G401 (cell line): ENCODE measurements around the gene NR2F6. TPM values are rescaled to one million over a fixed set of nuclear protein-coding genes. Genes with fewer than 3 reads are reported as not detected.
"Not testable (repeated sequence)": the region's sequence is repeated elsewhere in the genome, so short reads cannot be mapped to it uniquely, and the experiment has no call there.

Source experiments
- DNase-seq: peaks from one replicate; pipeline ENCODE4 v3.0.0-alpha.2; 2015; ENCODE audit warnings: low spot score
- in situ Hi-C: cut with HindIII; loops from 2 replicates; pipeline ENCODE4 v1.10.0; 2016; ENCODE audit warnings: low sequenced_read_pairs, mixed read lengths
- total RNA-seq: library from RNA; depleted of rRNA; stranded (reverse); fragments of >200 nt; shearing (Covaris generic); gene quantifications from 2 replicates; pipeline ENCODE4 v1.2.3, GENCODE V29; 2014; rRNA removed

Gene NR2F6
- total RNA-seq: 232 and 271 TPM in 2 replicates

DNA sequence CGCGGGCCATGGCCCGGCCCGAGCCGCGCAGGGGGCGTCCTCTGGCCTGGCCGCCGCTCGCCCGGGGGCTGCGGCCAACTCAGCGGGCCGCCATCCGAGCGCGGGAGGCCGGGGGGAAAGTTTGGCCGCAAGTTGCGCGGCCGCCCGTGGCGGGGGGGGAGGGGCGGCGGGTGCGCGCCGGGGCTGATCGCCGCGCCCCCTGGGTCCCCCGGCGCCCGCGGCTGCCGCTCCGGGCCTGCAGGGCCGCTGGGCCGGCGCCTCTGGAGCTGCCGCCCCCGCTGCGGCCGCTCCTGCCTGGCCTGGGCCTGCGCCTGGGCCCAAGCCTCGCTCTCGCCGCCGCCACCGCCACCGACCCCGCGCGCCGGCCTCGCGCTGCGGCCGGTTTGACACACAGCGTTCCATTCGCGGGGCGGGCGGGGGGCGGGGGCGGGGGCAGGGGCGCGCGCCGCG lies at the start of gene NR2F6:
TSS of gene NR2F6 (minus strand) at position 385 of the 450 bp plus-strand sequence. CDS start 699 bp downstream, outside the sequence.
- in situ Hi-C loops: no loop called here
- DNase-seq: no peak

DNA sequence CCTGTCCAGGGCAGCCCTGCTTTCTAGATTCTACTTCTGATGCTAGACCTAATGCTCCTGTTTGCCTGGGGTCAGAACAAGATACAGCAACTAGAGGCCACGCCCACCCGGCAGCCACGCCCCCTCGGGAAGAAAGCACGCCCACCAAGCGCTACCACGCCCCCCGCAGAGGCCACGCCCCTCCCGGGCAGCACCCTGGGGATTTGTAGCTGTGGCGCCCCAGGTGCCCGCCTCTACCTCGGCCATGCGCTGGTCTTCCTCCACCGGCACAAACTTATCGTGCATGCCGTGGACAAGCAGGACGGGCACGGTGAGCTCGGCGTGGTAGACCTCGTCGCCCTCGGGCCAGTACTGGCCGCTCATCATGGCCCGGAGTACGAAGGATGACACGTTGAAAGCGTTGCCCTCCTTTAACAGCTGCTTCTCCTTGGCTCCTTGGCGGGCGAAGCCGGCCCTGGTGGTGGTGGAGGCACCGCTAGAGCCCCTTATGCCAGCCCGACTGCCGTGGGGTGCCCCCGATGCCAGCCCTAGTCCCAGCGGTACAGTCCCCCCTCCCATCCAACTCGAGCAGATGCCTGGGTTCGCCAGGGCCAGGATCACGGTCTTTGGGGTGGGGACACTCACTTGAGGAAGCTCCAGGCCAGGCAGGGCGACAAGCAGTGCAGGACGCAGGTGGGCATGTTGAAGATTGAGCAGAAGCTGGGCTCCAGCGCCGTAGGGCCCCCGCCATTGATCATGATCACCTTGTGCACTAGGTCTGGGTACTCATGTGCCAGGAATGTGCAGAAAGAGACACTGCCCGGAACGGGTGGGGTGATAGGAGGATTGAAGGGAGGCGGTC lies 48.6 kb upstream of the NR2F6 start:
- no peak for DNase-seq
- in situ Hi-C loops: no loop called here

DNA sequence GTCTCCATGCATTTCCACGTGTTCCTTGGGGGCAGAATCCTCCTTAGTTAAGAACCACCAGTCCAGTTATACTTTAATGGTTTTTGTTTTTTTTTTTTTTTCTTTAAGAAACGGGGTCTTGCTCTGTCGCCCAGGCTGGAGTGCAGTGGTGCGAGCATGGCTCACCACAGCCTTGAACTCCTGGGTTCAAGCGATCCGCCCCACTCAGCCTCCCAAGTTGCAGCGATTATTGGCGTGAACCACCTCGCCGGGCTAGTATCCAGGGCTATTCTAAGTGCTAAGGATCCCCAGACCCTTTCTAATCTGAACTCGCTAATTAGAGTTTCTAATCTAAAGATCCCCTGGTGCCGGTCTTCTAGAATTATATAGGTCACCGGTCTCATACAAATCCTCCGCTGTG lies 47.9 kb upstream of the NR2F6 start:
- DNase-seq: no peak
- in situ Hi-C loops: no loop called here

DNA sequence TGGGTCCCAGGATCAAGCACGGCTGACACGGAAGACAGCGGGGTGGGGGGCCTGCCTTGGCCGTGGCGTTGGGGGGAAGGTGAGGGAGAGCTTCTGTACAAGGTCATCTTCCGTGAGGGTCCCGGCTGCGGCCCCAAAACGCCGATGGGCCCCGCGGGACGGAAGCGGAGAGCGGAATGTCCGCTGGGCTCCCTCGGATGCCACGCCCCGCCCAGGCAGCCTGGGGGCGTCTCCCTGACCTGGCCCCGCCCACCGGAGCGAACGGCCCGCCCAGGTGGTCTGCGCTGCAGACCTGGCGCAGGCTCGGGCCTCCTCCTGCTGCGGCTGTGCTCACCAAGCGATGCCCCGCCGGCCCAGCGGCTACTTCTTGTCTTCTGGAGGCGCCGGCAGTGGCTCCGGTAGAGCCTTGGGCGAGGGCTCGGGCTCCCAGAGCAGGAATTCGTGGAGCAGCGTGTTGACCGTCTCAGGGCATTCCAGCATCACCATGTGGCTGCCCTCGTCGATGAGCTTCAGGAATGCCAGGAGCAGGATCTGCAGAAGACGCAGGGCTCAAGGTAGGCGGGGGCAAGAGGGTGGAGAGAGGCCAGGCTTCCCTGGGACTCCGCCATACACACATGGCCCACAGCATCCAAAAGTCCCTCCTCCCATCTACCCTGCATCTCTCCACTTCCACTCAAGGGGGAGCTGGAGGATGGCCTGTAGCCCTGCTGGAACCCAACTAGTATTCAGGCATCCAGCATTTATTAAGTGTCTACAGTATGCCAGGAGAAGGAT lies 46.8 kb upstream of the NR2F6 start:
- DNase-seq: peak; percentile 87
- in situ Hi-C loops: no loop called here

DNA sequence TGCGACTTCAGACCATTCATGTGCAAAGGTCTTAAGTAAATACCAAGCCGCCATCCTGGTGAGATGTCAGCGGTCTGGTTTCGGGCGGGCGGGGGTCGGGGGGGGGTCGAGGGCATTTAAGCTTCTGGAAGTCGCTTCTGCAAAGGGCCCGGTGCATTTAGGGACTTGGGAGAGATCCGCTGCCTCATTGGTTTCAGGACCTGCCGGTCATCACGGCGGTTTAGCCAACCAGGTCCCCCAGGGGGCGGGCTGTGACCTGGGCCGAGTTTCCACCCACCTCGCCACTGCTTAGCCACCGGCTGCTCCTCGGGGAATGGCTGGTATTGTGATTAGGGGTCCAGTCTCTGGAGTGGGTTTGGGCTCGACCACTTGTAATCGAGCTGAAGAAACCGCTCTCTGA lies 43.8 kb upstream of the NR2F6 start:
- in situ Hi-C loops: no loop called here
- DNase-seq: peak; percentile 60

DNA sequence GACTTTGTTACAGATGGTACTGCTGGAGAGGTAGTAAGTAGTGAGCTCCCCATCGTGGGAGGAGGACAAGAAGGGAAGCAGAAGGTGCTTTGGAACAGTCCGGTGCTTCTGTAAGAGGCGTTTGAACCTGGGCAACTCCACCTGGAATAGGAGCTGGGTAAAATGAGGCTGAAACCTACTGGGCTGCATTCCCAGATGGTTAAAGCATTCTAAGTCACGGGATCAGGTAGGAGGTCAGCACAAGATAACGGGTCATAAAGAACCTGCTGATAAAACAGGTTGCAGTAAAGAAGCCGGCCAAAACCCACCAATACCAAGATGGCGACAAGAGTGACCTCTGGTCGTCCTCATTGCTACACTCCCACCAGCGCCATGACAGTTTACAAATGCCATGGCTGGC lies 41.0 kb upstream of the NR2F6 start:
- no peak for DNase-seq
- in situ Hi-C loops: no loop called here

DNA sequence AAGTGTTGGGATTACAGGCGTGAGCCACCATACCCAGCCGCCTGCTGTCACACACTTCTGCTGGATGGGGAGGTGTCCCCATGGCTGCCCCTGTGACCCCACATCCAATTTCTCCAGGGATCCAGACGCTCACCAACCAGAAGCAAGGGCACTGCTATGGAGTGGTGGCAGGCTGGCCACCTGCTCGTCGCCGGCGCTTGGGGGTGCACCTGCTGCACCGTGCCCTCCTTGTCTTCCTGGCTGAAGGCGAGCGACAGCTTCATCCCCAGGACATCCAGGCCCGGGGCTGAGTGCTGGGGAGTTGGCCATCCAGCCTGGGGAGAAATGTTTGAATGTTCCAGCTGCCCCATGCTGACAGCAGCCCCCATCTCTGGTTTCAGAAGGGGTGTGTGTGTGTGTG lies 40.5 kb upstream of the NR2F6 start:
- in situ Hi-C loops: no loop called here
- no peak for DNase-seq

DNA sequence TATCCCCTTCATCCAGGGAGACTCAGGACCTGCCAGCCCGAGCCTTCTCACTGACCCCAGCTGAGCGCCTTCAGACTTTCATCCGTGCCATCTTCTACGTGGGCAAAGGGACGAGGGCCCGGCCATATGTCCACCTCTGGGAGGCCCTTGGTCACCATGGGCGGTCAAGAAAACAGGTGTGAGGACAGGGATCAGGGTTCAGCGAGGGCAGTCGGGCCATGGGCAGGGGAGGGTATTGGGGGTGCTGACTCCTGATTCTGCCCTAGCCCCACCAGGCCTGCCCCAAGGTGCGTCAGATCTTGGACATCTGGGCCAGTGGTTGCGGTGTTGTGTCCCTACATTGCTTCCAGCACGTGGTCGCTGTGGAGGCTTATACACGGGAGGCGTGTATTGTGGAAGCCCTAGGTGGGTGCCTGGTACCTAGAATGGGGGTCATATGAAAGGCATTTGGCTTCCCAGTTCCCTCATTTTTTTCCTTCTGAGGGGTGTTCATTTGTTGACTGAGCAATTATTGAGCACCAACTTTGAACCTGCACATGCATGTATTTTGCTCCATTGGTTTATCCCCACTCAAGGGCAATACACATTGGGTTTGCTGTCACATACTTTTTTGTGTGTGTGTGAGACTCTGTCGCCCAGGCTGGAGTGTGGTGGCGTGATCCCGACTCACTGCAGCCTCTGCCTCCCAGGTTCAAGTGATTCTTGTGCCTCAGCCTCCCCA lies 39.9 kb upstream of the NR2F6 start:
- DNase-seq: no peak
- in situ Hi-C loops: no loop called here

DNA sequence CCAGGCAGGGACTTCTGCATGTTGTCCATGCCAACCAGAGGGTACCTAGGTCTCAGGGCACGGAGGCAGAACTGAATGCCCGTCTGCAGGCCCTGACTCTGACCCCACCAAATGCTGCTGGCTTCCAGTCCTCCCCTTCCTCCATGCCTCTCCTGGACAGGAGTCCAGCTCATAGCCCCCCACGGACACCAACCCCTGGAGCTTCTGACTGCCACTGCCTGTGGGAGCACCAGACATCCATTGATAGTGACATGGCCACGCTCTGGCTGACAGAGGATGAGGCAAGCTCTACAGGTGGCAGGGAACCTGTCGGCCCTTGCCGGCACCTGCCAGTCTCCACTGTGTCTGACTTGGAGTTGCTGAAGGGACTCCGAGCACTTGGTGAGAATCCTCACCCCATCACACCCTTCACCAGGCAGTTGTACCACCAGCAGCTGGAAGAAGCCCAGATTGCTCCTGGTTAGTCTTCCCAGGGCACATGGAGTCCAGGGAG lies 37.8 kb upstream of the NR2F6 start:
- no peak for DNase-seq
- in situ Hi-C loops: no loop called here

DNA sequence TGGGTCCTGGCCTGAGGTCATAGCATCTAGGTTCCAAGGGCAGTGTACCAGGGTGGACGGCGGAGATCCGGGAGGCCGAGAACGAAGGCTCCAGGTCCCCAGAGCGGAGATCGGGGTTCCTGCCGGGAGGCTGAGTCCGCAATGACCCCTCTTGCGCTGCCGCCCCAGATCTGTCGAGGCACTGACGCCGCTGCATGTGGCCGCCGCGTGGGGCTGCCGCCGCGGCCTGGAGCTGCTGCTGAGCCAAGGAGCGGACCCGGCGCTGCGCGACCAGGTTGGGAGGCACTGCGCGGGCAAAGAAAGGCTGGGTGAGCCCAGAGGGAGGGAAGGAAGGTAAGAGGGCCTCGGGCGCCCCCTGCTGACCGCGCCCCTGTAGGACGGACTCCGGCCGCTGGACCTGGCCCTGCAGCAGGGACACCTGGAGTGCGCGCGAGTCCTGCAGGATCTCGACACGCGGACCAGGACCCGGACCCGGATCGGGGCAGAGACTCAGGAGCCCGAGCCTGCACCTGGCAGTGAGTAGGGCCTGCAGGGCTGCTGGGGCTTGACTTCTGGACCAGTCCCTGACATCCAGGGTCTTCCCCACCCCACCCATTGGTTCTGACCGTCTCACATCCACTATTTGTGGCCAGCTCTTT lies 36.9 kb upstream of the NR2F6 start:
- peak; percentile 79 for DNase-seq
- in situ Hi-C loops: no loop called here

DNA sequence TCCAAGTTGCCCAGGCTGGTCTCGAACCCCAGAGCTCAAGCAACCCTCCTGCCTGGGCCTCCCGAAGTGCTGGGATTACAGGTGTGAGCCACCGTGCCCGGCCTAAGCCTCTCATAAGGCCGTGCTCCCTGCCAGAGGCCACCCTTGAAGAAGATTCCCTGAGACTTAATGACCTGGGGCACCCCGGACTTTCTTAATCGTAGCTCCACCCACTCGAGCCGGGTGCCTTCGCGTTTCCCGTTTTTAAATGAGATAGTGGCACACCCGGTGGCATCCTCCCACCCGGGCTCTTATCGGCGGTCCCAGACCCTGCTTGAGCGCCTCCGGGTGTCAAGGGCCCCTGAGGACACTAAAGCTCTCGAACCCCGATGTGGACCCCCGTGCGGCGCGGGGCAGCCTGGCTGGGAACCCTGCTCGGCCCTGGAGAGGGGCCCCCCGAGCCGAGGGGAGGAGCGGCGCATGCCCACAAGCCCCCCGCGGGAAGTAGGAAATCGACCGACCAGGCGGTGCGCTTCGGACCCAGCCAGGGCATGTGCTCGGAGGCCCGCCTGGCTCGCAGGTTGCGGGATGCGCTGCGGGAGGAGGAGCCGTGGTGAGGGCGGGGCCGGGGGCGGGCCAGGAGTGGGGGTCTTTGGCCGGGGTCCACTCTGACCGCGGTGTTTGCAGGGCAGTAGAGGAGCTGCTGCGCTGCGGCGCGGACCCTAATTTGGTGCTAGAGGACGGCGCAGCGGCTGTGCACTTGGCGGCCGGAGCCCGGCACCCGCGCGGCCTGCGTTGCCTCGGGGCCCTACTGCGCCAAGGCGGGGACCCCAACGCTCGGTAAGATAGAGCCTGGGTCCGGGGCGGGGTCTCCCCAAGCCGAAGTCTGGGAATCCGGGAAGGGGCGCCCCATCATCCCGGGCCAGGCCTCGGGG lies 35.9 kb upstream of the NR2F6 start, which contains the start of gene ANKLE1:
TSS of gene ANKLE1 (plus strand) at position 511 of the 914 bp plus-strand sequence. CDS start at position 531, 20 bp downstream.
- DNase-seq: no peak
- in situ Hi-C loops: no loop called here

DNA sequence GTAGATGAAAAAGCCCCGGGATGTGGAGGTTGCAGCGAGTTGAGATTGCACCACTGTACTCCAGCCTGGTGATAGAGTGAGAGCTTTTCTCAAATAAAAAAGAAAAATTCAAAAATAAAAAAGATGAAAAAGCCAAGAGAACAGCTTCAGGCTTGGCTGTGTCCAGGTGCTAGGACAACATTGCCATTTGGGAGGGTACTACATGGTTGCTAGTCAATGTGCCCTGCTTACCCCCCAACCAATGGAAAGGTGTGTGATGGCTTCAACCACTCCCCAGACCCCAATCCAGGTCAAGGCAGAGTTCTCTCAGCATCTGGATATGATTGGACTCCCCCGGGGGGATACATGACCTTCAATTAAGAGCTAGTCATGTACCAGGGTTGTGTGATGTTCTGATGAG lies 33.7 kb upstream of the NR2F6 start:
- DNase-seq: no peak
- in situ Hi-C loops: no loop called here

DNA sequence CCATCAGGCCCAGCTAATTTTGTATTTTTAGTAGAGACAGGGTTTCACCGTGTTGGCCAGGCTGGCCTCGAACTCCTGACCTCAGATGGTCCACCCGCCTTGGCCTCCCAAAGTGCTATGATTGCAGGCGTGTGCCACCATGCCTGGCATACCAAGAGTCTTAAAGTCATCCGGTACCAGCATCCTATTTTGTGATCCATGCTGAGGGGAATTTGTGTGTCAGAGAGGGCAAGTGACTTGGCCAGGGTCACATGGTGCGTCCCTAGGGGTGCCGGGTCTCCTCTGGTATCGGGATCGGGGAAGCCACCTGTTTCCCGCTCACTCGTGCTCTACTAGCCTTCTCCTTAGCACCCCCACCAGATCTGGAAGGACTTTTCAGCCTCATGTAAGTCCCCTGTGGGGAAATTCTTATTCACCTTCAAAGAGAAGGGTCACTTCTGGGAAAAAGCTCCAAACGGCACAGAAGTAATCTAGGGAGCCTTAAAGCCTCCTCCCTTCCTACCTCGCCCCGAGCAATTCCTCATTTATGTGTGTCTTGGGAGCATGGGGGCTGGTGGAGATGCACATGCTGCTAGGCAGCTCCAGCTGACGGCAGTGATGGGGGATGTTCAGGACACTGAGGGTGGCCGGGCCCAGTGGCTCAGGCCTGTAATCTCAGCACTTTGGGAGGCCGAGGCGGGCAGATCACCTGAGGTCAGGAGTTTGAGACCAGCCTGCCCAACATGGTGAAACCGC lies 29.9 kb upstream of the NR2F6 start:
- in situ Hi-C loops: no loop called here
- no peak for DNase-seq

DNA sequence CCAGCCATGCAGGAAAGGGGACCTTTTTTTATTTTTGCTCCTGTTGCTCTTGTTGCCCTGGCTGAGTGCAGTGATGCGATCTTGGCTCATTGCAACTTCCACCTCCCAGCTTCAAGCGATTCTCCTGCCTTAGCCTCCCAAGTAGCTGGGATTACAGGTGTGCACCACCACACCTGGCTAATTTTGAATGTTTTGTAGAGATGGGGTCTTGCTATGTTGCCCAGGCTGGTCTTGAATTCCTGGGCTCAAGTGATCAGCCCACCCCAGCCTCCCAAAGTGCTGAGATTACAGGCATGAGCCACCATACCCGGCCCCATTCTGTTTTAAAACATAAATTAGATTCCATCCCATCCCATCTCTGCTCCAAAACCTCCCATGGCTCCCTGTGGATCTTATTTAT lies 29.2 kb upstream of the NR2F6 start:
- DNase-seq, in situ Hi-C loops: not testable (repeated sequence)

DNA sequence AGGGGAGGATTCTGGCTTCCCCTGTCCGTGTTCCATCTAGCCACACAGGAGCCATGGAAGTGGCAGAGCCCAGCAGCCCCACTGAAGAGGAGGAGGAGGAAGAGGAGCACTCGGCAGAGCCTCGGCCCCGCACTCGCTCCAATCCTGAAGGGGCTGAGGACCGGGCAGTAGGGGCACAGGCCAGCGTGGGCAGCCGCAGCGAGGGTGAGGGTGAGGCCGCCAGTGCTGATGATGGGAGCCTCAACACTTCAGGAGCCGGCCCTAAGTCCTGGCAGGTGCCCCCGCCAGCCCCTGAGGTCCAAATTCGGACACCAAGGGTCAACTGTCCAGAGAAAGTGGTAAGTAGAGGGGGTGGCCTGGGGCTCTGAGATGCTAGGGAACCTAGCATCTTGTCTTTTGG lies 23.0 kb upstream of the NR2F6 start:
- in situ Hi-C loops: no loop called here
- no peak for DNase-seq

DNA sequence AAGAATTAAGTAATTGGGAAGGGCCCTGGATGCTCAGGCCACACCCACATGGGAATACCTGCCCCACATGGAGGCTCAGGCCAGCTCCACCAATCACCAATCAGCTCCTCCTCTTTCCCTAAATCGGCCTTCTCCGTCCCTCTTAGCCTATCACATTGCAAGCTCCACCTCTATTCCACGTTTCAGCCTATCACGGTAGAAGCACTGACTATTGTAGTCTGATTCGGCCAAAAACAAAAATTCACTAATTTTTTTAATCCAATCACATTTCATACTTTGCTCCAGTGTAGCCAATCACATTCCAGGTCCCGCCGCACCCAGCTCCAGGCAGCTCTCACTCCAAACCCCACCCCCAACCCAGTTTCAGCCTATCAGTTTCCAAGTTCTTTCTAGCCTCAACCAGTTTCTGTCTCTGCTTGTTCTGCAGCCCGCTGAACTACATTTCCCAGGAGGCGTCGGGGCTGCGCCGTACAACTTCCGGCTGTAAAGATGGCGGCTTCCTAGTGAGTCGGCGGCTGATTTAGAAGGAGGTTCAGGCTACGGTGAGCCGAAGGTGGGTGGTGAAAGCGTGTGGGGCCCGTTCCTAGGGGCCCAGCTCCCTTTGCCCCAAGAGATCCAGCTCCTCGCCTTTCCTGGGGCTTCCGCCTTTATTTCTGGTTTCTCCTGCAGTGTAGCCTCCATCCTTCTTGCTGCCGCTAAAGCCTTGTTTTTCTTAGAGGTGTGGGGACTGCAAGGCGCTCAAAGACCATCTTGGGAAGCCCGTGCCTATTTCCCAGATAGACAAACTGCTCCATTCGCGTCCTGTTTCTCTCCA lies 21.5 kb upstream of the NR2F6 start, which contains the start of gene BABAM1:
TSS of gene BABAM1 (plus strand) at position 469 of the 814 bp plus-strand sequence. CDS start 1,364 bp downstream, outside the sequence.
- in situ Hi-C loops: no loop called here
- DNase-seq: peak; percentile 100
